Stimulated activated CD8-positive, alpha-beta memory T cell treated with anti-CD3 and anti-CD28 coated beads, Interleukin-7, amount 100 ng/mL, for 4 hours (primary cell): Measurements from ENCODE around the gene UFD1.

ENCODE experiments used
- DNase-seq, 2 donors: peaks; one replicate each; pipeline ENCODE4 v3.0.0-alpha.2; 2020; ENCODE audit warnings: low read depth in 2 of 2

The UFD1 gene

DNA sequence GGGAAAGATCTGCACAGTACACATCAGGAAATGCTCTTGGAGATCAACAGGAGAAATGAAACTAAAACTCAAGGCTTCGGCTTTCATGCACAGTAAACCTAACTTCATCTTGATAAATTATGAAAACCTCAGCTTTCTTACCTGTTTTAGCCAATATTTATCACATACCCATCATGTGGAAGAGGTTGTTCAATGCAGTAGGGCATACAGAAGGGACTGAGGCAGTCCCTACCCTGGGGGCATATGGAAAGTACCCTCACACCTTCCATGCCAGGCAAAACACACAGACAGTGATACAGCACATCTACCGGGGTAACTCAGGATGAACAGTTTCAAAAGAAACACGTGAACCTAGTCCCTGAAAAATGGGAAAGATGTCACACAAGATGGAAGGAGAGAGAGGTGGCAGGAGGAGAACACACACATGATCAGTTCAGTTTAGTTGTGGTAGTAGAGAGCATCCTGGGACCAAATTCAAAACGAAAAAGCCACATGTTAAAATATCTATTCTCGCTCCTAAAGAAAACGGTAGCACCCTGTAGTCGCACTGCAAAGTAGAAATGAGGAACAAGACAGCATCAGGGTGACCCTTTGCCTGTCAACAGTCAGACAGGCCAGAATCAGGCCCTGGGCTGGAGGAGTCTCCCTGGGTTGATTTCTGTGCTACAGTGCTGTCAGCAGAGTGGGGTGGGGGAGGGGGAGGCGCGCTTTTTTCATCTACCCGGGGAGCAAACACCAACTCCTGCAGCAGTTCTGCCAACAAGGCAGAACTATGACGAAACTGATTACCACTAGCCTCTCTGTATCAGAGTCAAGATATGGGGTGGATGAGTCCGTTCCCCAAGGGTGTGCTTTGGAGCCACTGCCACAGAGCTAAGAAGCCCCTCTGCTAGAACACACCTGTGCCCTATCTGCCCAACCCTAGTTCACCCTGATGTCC is 48.8 kb downstream of the UFD1 start:
- no peak for DNase-seq

- DNase-seq, result no peak
These were observed 54.9 kb downstream of the UFD1 start for GRCh38 chr22:19424186-19424500.

DNA sequence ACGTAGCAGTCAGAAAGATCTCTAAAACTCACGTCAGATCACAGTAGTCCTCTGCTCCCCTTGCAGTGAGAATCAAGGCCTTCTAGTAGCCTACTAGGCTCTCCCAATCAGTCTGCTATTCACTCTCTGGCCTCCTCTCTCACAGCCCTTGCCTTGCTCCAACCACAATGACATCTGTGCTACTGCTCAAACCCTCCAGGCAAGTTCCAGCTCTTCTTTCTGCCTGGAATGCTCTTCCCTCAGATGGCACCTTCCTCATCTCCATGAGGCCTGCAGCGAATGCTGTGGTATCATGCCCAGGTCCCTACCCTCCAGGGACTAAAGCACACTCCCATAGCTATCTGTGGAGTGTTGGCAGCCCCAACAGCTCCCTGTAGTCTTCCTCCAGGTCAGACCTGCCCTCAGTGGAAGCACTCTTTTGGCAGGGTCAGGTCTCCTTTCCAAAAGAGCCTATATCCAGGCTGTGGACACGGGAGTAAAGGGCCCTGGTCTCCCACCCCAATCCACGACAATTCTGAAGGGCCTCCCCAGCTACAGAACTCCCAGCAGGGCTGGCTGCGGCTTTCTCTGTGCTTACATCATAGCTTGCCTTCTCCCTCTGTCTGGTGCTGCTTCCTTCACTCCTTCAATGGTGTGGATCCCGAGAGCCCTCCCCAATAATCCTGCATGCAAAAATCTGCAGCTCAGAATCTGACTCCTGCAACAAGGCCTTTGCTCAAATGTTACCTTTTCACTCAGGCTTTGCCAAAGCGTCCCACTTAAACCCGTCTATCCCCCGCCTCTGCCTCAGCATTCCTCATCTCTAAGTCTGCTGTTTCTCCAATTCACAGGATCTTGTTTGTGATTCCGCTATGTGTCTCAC is 56.3 kb downstream of the UFD1 start:
- DNase-seq, result no peak

GRCh38 chr22:19420321-19420720 is 58.7 kb downstream of the UFD1 start:
- no peak for DNase-seq

GRCh38 chr22:19419464-19420178 is 59.4 kb downstream of the UFD1 start:
- peak in 1 of 2 donors; percentile 30 for DNase-seq

DNA sequence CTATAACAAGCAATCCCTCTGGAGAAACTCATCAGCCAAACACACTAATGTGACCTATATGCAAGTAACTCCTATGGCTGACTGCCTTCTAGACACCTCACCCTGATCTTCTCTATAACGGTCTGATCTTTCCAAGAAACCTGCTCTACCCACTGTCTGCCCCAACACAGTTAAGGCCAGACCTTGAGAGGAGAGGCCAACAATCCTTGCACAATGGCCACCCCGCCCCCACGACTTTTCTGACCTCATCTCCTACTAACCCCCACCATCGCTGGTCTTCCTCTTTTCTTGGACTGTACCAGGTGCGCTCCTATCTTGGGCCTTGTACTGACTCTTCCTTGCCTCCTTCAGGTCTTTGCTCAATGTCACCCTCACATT is 59.9 kb downstream of the UFD1 start:
- no peak for DNase-seq

DNA sequence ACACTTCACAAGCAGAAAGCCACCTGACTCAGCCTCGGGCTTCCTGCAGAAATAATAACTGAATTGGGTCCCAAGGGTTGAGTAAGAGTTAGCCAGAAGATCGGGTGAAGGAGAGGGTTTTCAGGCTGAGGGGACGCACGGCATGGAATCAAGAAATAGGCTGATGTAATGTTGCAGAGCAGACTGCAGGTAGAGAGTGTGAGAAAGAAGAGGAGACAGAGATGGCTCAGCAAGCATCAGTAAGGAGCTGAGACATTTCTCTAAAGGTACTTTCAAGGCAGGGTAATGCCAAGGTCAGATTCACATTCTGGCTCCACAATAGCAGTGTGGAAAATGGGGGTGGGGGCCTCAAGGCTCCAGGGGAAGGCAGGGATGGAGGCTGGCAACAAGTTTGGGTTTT is 66.1 kb downstream of the UFD1 start:
- no peak for DNase-seq

DNA sequence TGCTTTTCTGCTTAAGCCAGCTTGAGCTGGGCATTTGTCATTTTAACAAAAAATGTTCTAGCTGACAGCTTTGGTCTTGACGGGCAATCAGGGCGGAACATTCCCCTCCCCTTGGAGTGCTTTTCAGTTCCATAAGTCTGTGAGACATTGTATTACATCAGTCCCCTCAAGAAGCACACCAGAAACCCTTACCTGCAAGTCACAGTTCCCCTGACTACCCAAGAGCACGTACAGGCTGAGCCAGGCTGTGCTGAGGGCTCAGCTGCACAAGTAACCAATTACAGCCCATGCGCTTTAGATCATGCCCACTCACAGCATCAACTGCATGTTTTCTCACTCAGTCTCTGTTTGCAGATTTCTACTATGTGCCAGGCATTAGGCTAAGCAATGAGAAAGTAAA is 66.5 kb downstream of the UFD1 start:
- DNase-seq, result no peak

- no peak for DNase-seq
These were observed 67.3 kb downstream of the UFD1 start for GRCh38 chr22:19411690-19412045.

GRCh38 chr22:19410941-19411689 is 67.9 kb downstream of the UFD1 start:
- no peak for DNase-seq

DNA sequence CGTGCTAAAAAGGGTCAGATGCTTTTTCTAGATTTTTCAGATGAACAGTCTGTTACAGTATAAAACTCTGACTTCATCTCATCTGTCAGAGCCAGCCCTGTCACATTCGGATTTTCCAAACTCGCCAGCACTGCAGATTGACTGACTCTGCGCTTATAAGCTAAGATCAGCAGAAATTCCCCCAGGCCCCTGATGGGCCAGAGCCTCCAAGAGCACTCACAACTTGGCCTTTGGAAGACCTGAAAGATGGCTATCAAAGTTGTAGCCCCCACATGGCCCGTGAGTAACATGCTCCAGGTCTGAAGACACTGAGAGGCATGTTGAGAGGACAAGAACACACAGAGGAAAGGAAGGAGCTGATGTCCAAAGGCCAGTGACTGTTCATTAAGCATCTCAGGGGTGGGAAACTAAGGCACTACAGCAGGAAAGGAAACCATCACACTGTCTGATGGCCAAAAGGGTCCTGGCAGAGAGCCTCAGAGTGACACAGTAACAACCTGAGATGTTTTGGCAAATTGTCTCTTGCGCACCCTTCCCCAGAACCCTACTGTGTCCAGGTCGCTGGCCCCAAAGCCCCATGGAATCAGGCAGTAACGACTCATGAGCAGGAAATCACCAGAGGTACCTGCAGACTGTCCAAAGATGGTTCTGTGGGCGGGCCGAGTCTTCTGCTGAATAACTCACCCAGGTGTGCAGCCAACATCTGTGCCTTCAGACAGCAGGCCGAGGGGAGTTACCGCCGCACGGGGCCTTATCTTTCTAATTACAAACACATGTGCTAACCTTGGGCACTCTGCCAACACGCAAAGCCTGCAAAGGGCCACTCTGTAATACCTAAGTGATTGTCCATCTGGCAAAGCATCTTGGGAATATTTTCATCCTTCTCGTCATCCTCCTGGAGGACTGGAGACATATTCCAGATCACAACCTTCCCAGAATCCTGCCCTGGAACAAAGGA is 71.1 kb downstream of the UFD1 start:
- DNase-seq, result no peak

DNA sequence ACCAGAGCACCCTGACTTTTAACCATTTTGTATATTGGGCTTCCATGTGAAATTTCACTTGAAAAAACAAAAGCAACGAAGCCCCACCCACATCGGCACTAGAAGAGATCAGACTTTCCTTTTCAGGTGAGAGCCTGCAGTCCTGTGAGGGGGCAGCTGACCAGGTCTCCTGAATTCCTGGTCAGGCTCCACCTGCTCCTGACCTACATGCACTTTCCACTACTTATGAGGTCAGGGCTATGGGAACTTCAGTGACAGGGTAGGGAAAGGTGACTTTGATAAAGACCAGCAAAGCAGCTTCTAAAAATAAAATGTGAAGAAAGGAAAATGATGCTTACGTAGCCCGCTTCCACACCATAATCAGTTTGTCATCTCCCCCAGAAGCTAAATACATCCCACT is 72.1 kb downstream of the UFD1 start:
- DNase-seq, result no peak

DNA sequence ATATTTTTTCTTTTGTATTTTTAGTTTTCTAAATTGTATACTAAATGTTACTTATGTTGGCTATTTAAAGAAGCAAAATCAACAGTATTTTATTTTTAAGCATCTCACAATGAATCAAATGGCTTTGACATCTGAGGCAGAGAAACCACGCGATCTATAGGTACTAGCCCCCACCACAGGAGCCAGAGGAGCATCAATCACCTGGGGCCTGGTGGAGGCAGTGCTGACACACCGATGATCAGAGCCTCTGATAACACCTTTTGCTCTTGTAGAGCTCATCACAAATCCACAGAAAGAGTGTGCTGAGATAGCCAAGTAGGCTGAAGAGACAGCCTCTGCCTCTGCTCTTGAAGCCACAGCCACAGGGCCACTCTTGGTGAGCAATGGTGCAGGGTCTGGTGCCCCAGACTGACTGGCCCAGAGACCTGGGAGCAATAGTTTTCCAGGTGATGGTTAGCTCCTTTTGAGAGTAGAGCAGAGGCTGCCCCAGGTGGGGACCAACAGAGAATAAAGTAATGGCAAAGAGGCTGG is 72.6 kb downstream of the UFD1 start:
- DNase-seq, result no peak

DNA sequence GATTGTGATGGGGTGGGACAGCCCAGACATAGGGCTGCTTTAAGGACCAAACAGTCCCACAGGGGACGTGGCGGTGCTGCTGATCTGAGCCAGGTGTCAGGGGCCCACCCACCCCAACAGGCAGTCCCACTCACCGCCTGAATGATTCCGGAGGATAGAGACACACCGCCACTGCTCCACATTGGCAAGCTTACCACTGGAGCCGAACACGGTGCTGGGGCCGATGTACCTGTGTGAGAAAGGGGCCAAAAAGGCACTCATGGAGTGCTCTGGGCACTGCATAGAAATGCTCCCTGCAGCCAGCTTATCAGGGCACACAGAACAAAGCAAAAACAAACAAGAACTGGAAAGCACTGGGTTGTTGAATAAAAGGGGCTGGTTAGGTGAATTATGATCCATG is 73.3 kb downstream of the UFD1 start:
- DNase-seq, result no peak

DNA sequence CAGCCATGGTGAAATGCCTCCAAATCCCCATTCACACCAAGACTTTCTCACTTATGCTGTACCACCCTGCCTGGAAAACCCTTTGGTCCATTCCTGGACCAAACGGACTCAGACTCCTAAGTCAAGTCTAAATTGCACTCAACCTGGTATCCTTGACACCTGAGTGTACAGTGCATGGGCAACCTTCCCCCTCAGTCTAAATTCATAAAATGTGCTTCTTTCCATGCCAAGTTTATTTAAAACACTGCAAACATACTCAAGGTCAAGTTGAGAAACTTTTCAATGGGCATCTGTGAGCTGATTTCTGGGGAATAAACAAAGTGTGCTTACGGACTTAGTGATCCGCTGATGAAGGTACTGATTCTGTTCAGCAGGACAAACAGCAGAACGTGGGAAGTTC is 73.9 kb downstream of the UFD1 start:
- no peak for DNase-seq

DNA sequence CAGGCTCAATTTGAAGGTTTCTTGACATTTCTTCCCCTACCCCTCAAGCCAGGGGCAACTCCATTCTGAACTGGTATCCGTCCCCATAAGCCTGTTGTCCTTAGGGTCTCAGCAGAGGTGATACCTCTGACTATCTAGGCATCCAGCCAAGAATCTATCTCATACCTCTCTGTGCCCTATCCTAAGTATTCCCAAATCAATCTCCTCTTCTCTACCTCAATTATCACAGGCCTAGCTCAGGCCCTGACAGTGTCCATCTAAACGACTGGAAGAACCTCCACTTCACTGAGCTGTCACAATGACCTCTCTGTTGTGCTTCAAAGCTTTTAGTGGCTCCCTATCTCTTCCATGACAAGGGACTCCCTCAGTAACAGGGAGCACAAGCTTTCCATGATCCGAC is 74.3 kb downstream of the UFD1 start:
- DNase-seq, result no peak

DNA sequence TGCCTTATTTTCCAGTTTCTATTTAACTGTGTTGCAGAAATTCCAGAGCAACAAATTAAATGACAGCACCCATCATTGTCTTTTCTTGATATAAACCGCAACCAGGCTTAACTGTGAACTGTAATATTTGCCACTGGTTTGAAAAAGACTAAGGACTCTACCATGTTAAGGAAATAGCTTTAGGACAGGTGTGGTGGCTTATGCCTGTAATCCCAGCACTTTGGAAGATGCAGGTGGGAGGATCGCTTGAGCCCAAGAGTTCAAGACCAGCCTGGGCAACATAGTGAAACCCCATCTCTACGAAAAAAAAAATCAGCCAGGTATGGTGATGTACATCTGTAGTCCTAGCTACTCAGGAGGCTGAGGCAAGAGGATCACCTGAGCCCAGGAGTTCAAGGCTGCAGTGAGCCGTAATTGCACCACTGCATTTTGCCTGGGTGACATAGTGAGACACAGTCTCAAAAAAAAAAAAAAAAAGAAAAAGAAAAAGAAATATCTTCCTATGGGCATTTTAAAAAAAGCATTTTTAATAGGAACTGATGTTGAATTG is 76.3 kb downstream of the UFD1 start:
- no peak for DNase-seq

GRCh38 chr22:19401483-19401882 is 77.5 kb downstream of the UFD1 start:
- no peak for DNase-seq

DNA sequence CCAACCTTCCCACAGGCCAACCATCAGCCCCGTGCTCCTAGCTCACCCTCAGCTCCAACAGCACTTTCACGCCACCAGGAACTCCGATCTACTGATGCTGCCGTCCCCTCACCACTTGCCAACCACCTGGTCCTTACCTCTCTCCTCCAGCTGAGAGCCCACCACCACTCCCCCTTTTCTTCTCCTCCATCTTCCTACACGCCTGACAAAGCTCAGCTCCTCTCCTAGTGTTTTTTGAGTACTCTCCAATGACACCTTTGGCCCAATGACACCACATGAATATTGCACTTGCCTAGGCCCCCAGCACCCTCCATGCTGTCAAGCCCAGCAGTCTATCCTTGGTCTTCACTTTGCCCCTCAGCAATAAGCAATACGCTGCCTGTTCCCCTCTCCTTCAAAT is 78.1 kb downstream of the UFD1 start:
- DNase-seq, result no peak
